HepG2 (cell line): ENCODE measurements around the gene C5orf34. TPM values are rescaled to one million over a fixed set of nuclear protein-coding genes. Genes with fewer than 3 reads are reported as not detected.

ENCODE experiments used
- DMAP1 ChIP-seq: IDR thresholded peaks from 2 replicates; pipeline ENCODE4 v1.6.1; 2016
- DRAP1 ChIP-seq: IDR thresholded peaks from 2 replicates; pipeline ENCODE4 v1.6.1; 2016; ENCODE audit warnings: missing genetic modification reagents, missing compliant biosample characterization
- MZF1 ChIP-seq: sonication (generic); formaldehyde crosslinking; IDR thresholded peaks from 2 replicates; pipeline ENCODE4 v1.8.1; 2023; ENCODE audit warnings: mild to moderate bottlenecking, missing genetic modification reagents, borderline replicate concordance
- NFE2 ChIP-seq: sonication (generic); formaldehyde crosslinking; IDR thresholded peaks from 2 replicates; pipeline ENCODE4 v1.4.0; 2020; ENCODE audit warnings: missing genetic modification reagents
- NFKB2 ChIP-seq: sonication (generic); formaldehyde crosslinking; IDR thresholded peaks from 2 replicates; pipeline ENCODE4 v1.4.0; 2020; ENCODE audit warnings: missing genetic modification reagents, borderline replicate concordance
- NFYC ChIP-seq: IDR thresholded peaks from 2 replicates; pipeline ENCODE4 v1.6.1; 2016; ENCODE audit warnings: missing genetic modification reagents, missing compliant biosample characterization
- SUZ12 ChIP-seq: fragments of 150-350 bp; IDR thresholded peaks from 2 replicates; pipeline ENCODE4 v1.6.1; 2014; ENCODE audit warnings: low read depth, low read length
- U2AF2 ChIP-seq: fragments of 200-400 bp; formaldehyde crosslinking; IDR thresholded peaks from 2 replicates; pipeline ENCODE4 v1.6.1; 2017; ENCODE audit warnings: low read depth, mild to moderate bottlenecking, low read length
- XBP1 ChIP-seq: sonication (generic); formaldehyde crosslinking; IDR thresholded peaks from 2 replicates; pipeline ENCODE4 v1.5.0; 2020; ENCODE audit warnings: missing genetic modification reagents
- ZNF331 ChIP-seq: sonication (generic); formaldehyde crosslinking; IDR thresholded peaks from 2 replicates; pipeline ENCODE4 v1.4.0; 2020; ENCODE audit warnings: missing genetic modification reagents
- polyA plus RNA-seq, 8 experiments: library from polyadenylated mRNA; depleted of rRNA in 3 of 8; stranded (reverse) in 7 of 8; unstranded in 1 of 8; fragments of >200 nt; fragmentation: Illumina TruSeq in 4 of 8; extraction: Trizol in 4 of 8; gene quantifications; 2 replicates each; pipeline versions ENCODE4 v1.2.1 to v1.2.3, GENCODE V29; 2011 to 2016; ENCODE audit warnings: low read depth in 4 of 8, missing spikeins in 1 of 8, mixed read lengths in 1 of 8; ENCODE audit not compliant: insufficient read depth in 1 of 8
- total RNA-seq, 5 experiments: library from RNA; depleted of rRNA; stranded (reverse); fragments of >200 nt; fragmentation: Illumina TruSeq; extraction: Trizol; gene quantifications; 2 replicates each; pipeline ENCODE4 v1.2.3, GENCODE V29; 2016; ENCODE audit warnings: low read depth in 1 of 5
- TF ChIP-seq, protein P1 (sequence below): sonication (generic); formaldehyde crosslinking; IDR thresholded peaks from 2 replicates; pipeline ENCODE4 v1.4.0; 2020; ENCODE audit warnings: missing genetic modification reagents, borderline replicate concordance
- TF ChIP-seq, protein P2 (sequence below): sonication (generic); formaldehyde crosslinking; conservative IDR thresholded peaks from 2 replicates; pipeline ENCODE4 v1.4.0; 2020; ENCODE audit warnings: missing genetic modification reagents
- TF ChIP-seq, protein P3 (sequence below): IDR thresholded peaks from 2 replicates; pipeline ENCODE4 v1.6.1; 2016; ENCODE audit warnings: control low read depth
- TF ChIP-seq, protein P4 (sequence below): sonication (generic); formaldehyde crosslinking; IDR thresholded peaks from 2 replicates; pipeline ENCODE4 v1.4.0; 2020; ENCODE audit warnings: mild to moderate bottlenecking, low read depth, missing genetic modification reagents
- TF ChIP-seq, protein P5 (sequence below): sonication (generic); formaldehyde crosslinking; IDR thresholded peaks from 2 replicates; pipeline ENCODE4 v1.8.0; 2022; ENCODE audit warnings: mild to moderate bottlenecking, missing genetic modification reagents, moderate library complexity
- TF ChIP-seq, protein P6 (sequence below): sonication (generic); formaldehyde crosslinking; IDR thresholded peaks from 2 replicates; pipeline ENCODE4 v1.5.1; 2020; ENCODE audit warnings: missing genetic modification reagents, mild to moderate bottlenecking, borderline replicate concordance

Gene C5orf34
- total and polyA plus RNA-seq, 2 of the 13 experiments (the other 11 are each of a cell fraction or from before 2014, with no cell fraction given): 3.2 to 6.4 TPM

GRCh38 chr5:43483298-43484105, 31.4 kb downstream of the C5orf34 start, which contains the start of gene TMEM267 (continued):
- TF ChIP-seq, protein P1, sequence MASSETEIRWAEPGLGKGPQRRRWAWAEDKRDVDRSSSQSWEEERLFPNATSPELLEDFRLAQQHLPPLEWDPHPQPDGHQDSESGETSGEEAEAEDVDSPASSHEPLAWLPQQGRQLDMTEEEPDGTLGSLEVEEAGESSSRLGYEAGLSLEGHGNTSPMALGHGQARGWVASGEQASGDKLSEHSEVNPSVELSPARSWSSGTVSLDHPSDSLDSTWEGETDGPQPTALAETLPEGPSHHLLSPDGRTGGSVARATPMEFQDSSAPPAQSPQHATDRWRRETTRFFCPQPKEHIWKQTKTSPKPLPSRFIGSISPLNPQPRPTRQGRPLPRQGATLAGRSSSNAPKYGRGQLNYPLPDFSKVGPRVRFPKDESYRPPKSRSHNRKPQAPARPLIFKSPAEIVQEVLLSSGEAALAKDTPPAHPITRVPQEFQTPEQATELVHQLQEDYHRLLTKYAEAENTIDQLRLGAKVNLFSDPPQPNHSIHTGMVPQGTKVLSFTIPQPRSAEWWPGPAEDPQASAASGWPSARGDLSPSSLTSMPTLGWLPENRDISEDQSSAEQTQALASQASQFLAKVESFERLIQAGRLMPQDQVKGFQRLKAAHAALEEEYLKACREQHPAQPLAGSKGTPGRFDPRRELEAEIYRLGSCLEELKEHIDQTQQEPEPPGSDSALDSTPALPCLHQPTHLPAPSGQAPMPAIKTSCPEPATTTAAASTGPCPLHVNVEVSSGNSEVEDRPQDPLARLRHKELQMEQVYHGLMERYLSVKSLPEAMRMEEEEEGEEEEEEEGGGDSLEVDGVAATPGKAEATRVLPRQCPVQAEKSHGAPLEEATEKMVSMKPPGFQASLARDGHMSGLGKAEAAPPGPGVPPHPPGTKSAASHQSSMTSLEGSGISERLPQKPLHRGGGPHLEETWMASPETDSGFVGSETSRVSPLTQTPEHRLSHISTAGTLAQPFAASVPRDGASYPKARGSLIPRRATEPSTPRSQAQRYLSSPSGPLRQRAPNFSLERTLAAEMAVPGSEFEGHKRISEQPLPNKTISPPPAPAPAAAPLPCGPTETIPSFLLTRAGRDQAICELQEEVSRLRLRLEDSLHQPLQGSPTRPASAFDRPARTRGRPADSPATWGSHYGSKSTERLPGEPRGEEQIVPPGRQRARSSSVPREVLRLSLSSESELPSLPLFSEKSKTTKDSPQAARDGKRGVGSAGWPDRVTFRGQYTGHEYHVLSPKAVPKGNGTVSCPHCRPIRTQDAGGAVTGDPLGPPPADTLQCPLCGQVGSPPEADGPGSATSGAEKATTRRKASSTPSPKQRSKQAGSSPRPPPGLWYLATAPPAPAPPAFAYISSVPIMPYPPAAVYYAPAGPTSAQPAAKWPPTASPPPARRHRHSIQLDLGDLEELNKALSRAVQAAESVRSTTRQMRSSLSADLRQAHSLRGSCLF (CRISPR knock-in tag): peak; percentile 61; the same call in 1 of the 2 replicates
- TF ChIP-seq, protein P2, sequence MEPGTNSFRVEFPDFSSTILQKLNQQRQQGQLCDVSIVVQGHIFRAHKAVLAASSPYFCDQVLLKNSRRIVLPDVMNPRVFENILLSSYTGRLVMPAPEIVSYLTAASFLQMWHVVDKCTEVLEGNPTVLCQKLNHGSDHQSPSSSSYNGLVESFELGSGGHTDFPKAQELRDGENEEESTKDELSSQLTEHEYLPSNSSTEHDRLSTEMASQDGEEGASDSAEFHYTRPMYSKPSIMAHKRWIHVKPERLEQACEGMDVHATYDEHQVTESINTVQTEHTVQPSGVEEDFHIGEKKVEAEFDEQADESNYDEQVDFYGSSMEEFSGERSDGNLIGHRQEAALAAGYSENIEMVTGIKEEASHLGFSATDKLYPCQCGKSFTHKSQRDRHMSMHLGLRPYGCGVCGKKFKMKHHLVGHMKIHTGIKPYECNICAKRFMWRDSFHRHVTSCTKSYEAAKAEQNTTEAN (CRISPR knock-in tag): peak; percentile 15; the same call in 1 of the 2 replicates
- no peak for TF ChIP-seq XBP1
- TF ChIP-seq, protein P3, sequence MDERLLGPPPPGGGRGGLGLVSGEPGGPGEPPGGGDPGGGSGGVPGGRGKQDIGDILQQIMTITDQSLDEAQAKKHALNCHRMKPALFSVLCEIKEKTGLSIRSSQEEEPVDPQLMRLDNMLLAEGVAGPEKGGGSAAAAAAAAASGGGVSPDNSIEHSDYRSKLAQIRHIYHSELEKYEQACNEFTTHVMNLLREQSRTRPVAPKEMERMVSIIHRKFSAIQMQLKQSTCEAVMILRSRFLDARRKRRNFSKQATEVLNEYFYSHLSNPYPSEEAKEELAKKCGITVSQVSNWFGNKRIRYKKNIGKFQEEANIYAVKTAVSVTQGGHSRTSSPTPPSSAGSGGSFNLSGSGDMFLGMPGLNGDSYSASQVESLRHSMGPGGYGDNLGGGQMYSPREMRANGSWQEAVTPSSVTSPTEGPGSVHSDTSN: no peak
- TF ChIP-seq, protein P4, sequence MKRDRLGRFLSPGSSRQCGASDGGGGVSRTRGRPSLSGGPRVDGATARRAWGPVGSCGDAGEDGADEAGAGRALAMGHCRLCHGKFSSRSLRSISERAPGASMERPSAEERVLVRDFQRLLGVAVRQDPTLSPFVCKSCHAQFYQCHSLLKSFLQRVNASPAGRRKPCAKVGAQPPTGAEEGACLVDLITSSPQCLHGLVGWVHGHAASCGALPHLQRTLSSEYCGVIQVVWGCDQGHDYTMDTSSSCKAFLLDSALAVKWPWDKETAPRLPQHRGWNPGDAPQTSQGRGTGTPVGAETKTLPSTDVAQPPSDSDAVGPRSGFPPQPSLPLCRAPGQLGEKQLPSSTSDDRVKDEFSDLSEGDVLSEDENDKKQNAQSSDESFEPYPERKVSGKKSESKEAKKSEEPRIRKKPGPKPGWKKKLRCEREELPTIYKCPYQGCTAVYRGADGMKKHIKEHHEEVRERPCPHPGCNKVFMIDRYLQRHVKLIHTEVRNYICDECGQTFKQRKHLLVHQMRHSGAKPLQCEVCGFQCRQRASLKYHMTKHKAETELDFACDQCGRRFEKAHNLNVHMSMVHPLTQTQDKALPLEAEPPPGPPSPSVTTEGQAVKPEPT (CRISPR knock-in tag): no peak; the same call in 1 of the 2 replicates
- no peak for TF ChIP-seq NFE2
- TF ChIP-seq, protein P5, sequence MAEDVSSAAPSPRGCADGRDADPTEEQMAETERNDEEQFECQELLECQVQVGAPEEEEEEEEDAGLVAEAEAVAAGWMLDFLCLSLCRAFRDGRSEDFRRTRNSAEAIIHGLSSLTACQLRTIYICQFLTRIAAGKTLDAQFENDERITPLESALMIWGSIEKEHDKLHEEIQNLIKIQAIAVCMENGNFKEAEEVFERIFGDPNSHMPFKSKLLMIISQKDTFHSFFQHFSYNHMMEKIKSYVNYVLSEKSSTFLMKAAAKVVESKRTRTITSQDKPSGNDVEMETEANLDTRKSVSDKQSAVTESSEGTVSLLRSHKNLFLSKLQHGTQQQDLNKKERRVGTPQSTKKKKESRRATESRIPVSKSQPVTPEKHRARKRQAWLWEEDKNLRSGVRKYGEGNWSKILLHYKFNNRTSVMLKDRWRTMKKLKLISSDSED: no peak
- peak; percentile 79; the same call in 1 of the 2 replicates for TF ChIP-seq NFKB2 (CRISPR knock-in tag)
- peak; percentile 57 for TF ChIP-seq DRAP1 (CRISPR knock-in tag)
- no peak for TF ChIP-seq U2AF2
- no peak for TF ChIP-seq SUZ12
- TF ChIP-seq DMAP1 (CRISPR knock-in tag): peak; percentile 92; the same call in 1 of the 2 replicates
- no peak for TF ChIP-seq MZF1
- TF ChIP-seq, protein P6, sequence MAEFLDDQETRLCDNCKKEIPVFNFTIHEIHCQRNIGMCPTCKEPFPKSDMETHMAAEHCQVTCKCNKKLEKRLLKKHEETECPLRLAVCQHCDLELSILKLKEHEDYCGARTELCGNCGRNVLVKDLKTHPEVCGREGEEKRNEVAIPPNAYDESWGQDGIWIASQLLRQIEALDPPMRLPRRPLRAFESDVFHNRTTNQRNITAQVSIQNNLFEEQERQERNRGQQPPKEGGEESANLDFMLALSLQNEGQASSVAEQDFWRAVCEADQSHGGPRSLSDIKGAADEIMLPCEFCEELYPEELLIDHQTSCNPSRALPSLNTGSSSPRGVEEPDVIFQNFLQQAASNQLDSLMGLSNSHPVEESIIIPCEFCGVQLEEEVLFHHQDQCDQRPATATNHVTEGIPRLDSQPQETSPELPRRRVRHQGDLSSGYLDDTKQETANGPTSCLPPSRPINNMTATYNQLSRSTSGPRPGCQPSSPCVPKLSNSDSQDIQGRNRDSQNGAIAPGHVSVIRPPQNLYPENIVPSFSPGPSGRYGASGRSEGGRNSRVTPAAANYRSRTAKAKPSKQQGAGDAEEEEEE: no peak
- peak; percentile 40; the same call in 1 of the 2 replicates for TF ChIP-seq ZNF331
- TF ChIP-seq NFYC (CRISPR knock-in tag): no peak
